NOMO-1 treated with dmso at 0.1 percent for 144 hours (cell line): ENCODE results near the gene ERBB4.

Source experiments
- DNase-seq: peaks from one replicate; lab custom pipeline; 2025; ENCODE audit not compliant: unreplicated experiment; lab: John Stamatoyannopoulos, UW

ERBB4 gene

GRCh38 chr2:212441141-212441540 lies 97.5 kb downstream of the ERBB4 start:
- DNase-seq = no peak

- no peak for DNase-seq
Measured at GRCh38 chr2:212428681-212429478, 109.7 kb downstream of the ERBB4 start.

DNA sequence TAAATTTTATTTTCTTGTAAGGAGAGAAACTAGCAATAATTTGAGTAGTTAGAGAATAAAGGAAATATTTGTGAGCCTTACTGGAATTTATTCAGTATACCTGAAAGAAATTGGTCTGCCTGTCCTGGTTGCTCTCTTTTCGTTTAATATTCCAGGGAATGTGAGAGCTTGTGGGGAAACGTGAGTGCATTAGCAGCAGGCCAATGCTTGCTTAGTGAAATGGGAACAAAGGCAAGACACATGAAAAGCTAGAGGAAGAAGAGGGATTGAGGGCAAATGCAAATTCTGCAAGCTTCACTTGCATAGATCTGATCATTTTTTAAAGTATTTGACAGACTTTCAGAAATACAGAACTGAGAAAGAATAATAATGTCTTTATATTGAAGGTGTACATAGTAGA lies 111.0 kb downstream of the ERBB4 start:
- no peak for DNase-seq

DNA sequence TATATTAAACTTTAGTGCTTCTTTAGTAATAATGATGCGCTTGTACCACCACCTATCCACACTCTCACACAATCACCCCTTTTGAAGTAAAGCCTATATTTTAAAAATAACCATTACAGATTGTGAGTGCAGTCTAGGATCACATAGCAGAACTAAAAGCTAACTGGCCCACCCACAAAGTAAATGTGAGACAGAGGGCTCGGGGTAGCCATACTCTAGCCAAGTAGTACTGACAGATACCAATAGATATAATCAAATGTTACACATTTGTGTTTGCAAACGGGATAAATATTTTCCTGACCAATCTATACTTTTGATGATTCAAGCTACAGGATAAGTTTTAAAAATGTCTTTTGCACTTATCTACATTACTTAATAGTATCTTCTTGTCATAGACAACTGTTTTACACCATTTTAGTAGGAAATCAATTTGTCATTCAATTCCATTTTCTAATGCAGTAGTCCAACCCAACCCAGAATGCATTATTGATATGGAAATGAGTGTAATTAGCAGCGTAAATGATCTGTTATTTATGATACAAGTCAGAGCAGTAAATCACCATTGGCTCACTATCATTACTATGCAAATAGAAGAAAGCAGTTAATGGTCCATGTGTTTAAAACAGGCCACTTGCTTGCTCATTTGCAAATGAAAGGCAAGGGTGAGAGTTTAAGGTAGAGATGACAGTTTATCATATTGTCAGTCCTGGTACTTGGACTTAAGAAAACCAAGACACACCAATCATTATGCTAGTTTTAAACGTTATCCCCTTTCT lies 111.8 kb downstream of the ERBB4 start:
- DNase-seq = no peak

DNA sequence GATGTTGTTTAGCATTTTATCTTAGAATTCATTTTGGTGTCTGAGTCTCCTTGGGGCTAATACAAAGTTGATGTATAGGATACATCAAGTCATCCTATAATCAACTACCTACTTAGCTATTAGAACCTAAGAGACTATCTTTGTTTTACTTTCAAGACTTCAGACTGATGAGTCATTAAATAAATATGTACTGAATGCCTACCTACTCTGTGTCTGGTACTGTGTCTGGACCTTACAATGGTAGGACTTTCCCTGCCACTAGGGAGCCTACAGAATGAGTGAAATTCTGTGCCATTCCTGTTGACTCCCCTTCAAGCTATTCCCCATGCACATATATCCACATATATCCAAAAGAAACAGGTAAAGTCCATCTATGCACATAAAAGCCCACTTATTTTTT lies 114.5 kb downstream of the ERBB4 start:
- no peak for DNase-seq

GRCh38 chr2:212423089-212423488 lies 115.5 kb downstream of the ERBB4 start:
- no peak for DNase-seq

- no peak for DNase-seq
Measured at GRCh38 chr2:212421556-212422334, 116.9 kb downstream of the ERBB4 start.

GRCh38 chr2:212416086-212416485 lies 122.5 kb downstream of the ERBB4 start:
- no peak for DNase-seq

DNA sequence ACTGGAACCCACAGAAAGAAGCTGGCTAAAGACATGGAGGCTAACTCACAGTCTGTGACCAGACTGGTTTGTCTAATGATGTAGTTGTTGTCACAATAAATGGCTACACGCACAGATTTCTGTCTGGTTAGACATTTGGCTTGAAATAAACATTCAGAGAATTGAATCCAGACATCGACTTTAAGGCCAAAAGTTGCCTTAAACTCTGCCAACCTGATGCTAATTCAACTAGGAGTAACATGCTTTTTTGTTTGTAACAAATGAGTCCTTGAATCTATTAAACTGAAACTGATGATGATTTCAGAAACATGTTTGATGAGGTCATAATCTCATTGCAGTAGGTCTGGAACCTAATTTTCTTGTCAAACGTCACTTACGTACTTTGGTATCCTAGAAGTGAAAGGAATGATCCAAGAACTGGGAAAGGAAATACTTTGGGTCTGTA lies 123.8 kb downstream of the ERBB4 start:
- no peak for DNase-seq

DNA sequence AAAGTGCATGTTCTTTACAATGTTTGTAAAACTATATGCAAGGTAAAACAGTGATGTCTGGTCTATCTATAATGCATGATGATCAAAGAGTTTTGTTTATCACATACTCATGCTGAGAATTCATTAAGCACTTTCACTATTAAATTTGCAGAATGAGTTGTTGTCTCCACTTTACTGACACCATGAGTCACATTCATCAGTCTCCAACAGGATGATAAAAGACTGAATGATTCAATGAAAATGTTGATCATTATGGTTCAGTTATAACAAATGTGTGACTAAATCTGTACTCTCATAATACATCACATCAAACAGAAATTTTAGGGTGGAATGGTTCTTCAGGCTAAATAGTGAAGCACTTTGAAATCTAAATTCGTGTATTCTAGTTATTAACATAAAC lies 129.0 kb downstream of the ERBB4 start:
- no peak for DNase-seq

DNA sequence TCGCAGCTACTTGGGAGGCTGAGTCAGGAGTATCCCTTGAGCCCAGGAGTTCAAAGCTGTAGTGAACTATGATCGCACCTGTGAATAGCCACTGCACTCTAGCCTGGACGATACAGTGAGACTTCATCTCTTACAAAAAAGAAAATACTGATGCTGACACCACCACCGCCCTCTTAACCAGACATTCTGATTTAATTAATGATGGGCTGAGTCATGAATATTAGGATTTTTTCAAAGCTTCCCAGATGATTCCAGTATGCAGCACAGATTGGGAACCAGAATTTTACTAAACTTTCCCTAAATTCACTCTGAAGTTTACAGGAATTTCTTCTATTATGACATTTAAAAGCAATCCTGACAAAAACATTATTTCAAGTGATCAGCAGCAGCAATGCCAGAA lies 130.1 kb downstream of the ERBB4 start:
- DNase-seq = no peak

- no peak for DNase-seq
Measured at GRCh38 chr2:212406716-212407115, 131.9 kb downstream of the ERBB4 start.

- DNase-seq = no peak
Measured at GRCh38 chr2:212402316-212402715, 136.3 kb downstream of the ERBB4 start.

DNA sequence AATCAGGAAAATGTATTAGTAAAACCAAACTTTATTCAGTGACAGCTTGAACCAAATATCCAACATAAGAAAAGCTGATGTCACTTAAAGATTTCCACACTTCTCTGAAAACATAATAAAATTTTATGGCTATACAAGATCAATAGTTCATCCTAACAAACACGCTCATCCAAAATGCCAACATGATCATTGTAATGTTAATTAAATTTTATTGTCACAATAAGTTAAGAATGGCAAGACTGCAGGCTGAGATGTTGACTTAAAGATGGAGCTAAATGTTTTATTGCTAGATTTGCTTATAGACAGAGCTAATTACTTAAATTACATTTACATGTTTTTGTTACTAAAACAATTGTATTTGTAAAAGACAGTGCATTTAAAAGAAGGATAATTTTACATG lies 140.3 kb downstream of the ERBB4 start:
- DNase-seq = no peak

DNA sequence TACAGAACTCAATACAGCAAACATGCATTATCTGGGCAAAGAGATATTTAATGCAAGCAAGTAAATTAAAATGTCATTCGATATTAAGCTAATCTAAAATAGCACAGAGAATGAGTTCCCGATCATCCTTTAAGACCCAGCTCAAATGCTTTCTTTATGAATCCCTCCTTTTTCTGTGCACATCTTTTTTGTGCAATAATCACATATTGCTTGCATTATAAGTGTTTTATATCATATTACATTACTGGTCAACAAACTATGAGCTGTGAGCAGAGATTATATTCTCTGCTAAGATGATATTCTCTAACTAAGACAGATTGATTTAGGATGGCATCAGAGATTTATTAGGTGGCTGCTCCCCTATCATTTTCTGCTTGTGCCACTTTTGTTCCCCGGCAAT lies 146.1 kb downstream of the ERBB4 start:
- DNase-seq = no peak

DNA sequence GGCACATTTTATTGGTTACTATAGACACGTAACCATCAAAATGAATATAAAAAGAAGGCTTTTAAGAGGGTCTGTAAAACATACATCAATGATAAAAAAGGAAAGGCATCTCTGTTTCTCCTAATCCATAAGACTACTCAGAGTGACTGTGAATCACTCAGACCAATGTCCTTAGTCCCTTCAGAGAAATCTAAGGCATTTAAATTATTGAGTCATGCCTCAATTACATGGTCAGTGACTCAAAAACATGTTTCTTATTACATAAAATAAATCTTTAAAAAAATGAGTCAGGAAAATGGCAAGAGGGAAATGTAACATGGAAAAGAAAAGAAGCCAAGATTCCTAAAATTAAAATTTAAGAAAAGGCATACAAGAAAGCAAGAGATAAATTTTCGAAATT lies 146.6 kb downstream of the ERBB4 start:
- no peak for DNase-seq

GRCh38 chr2:212387146-212387545 lies 151.5 kb downstream of the ERBB4 start:
- DNase-seq = no peak

DNA sequence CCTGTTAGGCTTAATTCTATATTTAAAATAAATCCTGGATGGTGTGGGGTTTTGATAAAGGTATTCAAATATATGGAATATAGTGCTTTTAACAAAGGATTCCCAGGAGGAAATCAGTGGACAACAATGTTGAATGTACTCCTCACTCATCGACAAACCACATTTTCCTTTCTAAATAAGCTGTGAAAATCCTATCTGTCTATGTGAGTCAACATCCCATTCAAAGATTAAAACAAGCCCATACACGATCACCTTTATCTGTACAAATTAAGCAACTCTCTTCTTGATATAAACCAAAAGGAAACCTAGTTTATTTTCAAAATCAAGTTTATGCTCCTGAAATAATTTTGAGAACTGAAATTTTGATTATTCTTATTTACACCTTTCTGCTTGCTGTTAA lies 153.4 kb downstream of the ERBB4 start:
- DNase-seq = no peak

- no peak for DNase-seq
Measured at GRCh38 chr2:212384027-212384426, 154.6 kb downstream of the ERBB4 start.

DNA sequence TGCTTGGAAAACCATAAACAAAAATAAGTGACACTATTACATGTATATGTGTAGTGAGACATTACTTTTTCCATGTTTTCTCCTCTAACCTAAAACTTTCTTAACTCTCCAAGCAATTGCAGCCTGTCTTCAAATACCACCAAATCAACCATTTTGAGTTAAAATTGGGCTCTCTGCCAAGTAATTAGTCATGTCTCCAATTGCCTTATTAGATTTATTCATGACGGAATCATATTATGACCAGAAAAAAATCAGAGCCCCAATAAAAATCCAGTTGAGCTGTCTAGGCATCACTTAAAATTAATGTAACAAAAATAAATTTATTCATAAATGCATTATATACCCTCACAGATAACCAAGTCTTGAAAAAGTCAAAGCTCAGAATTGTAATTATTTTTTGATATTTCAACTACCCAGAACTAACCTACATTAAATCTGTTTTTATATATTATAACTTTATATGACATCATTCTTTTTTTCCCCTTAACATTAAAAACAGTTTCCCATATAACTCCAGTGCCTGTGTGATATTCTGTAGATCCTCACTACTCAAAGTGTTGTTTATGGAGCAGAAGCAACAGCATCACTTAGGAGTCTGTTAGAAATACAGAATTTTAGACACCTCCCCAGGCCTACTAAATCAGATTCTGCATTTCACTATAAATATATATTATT lies 157.0 kb downstream of the ERBB4 start:
- DNase-seq = no peak

DNA sequence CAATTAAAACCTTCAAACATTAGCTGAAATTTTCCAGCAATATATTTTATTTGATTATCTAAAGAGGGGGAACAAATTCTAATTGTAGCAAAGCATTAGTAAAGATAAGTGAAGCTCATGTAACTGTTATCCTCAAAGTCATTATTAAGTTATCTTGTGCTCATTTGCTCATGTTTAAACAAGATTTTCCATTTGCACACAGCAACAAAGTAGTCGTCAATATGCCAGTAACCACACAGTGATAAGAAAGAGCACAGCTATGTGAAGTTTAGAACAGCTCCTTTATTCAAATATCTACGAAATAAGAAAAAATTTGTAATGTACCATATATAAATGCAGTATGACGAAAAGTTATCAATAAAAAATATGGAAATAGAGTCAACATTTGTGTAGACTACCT lies 159.5 kb downstream of the ERBB4 start:
- DNase-seq = no peak
